Measurements from ENCODE around the gene CCDC92.

DNA sequence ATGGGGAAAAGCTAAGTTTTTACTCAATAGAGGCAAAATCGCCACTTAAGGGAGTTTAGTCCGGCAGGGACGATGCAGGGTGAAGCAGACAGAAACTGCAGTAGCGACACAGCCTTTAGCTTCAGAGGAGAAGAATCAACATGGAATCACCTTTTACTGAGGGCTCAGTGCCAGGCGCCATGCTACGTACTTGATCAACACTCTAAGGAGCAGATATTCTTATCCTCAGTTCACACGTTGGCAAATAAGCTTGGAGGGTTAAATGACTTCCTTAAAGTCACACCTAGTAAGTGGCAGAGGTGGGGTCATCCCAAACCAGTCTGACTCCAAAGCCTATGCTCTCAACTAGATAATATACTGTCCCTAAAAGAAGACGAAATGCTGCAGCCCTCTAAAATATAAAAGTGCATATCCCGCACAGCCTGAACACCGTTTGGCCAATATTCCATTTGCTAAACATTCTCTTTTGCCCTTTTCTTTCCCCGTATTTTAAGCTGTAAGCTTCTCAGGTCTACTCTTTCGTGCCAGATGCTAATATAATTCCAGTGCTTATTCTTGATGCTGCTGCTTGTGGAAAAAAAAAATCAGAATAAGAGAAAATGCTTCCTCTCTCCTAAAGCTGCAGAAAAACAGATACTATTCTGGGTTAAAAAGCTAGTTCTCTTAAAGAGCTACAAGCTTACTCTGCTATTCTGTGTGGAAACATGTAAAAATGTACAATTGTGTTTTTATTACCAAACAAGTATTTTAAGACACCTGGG lies 10.9 kb downstream of the CCDC92 start:
- TF ChIP-seq POLR2A (IDR thresholded peaks at IDR 0.05) (no peak), CTCF (IDR thresholded peaks at IDR 0.05) (no peak), EP300 (IDR thresholded peaks at IDR 0.05; ENCODE audit: low read depth) (no peak)
